ENCODE data around the gene KIF5C.

Gene KIF5C

GRCh38 chr2:148944536-148944935 is 69.5 kb downstream of the KIF5C start:
- H3K4me3 ChIP-seq (ENCODE audit: low read depth, low read length), result no peak overlapping the region
- CTCF ChIA-PET, result no interaction called here
- POLR2A ChIA-PET, result no interaction called here

DNA sequence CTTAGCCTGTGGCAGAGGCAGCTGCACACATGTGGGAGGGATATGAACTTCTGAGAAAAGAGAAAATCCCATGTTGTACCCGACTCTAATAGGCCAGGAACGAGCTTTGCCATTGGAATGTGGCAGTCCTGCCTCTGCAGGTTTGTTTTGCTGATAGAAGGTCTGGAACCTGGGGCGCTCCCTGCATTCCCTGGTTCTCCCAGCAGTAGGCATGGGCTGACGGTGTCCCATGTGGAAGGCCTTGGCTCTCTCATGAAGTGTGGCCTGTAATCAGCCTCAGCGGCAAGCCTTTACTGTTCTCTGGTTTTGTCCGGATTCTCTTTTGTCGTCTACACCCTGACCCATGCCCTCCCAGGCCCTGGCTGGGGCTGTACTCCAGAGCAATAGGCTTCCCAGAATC is 72.3 kb downstream of the KIF5C start:
- H3K27ac ChIP-seq (ENCODE audit: extremely low read depth, low read depth, low read length), result no peak overlapping the region
- ChIA-PET POLR2A (no interaction called here), CTCF (interaction anchor here (0.6 kb wide), 1 partner anchor 9 kb away, joined by 6 read pairs; no protein-coding TSS in a partner anchor)
- H3K36me3 ChIP-seq (ENCODE audit: control insufficient read depth in 2 of 2, insufficient read depth in 1 of 2, low read length in 2 of 2), result peaks cover 0 to 78% of the 10 kb centered on the region in 2 experiments; a peak in 1 of 3 replicates
- no peaks in the 10 kb centered on the region for H3K9me3 ChIP-seq (ENCODE audit: control insufficient read depth, insufficient read depth, low read depth, low read length)
- H3K4me1 ChIP-seq (ENCODE audit: control insufficient read depth, insufficient read depth, low read length), result no peaks in the 10 kb centered on the region
- H3K4me3 ChIP-seq (ENCODE audit: low read depth, low read length), result no peak overlapping the region
- TF ChIP-seq ZNF623 (tag by site-specific recombination; IDR thresholded peaks at IDR 0.05) (no peak), ZNF488 (tag by site-specific recombination; IDR thresholded peaks at IDR 0.05) (no peak), ZNF391 (tag by site-specific recombination; IDR thresholded peaks at IDR 0.05; ENCODE audit: borderline replicate concordance, low read depth) (no peak), ZNF341 (tag by site-specific recombination; IDR thresholded peaks at IDR 0.05; ENCODE audit: low read depth) (no peak), ZNF549 (tag by site-specific recombination; IDR thresholded peaks at IDR 0.05) (no peak), ZNF398 (tag by site-specific recombination; IDR thresholded peaks at IDR 0.05) (no peak), EGR2 (tag by site-specific recombination; IDR thresholded peaks at IDR 0.05; ENCODE audit: low read depth) (no peak), ZNF626 (tag by site-specific recombination; IDR thresholded peaks at IDR 0.05) (no peak), ZNF292 (tag by site-specific recombination; IDR thresholded peaks at IDR 0.05; ENCODE audit: borderline replicate concordance, low read depth) (no peak), ZNF560 (tag by site-specific recombination; IDR thresholded peaks at IDR 0.05; ENCODE audit: borderline replicate concordance) (no peak), ZBTB44 (tag by site-specific recombination; IDR thresholded peaks at IDR 0.05) (no peak)
- TF ChIP-seq, protein P1, sequence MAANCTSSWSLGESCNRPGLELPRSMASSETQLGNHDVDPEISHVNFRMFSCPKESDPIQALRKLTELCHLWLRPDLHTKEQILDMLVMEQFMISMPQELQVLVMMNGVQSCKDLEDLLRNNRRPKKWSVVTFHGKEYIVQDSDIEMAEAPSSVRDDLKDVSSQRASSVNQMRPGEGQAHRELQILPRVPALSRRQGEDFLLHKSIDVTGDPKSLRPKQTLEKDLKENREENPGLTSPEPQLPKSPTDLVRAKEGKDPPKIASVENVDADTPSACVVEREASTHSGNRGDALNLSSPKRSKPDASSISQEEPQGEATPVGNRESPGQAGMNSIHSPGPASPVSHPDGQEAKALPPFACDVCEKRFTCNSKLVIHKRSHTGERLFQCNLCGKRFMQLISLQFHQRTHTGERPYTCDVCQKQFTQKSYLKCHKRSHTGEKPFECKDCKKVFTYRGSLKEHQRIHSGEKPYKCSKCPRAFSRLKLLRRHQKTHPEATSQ (tag by site-specific recombination; IDR thresholded peaks at IDR 0.05), result no peak

More at GRCh38 chr2:148944536-148944935, 69.5 kb downstream of the KIF5C start:
- no peak overlapping the region for H3K27ac ChIP-seq (ENCODE audit: extremely low read depth, low read depth, low read length)
- peaks cover 0 to 66% of the 10 kb centered on the region in 2 experiments; a peak in 1 of 3 replicates for H3K36me3 ChIP-seq (ENCODE audit: control insufficient read depth in 2 of 2, insufficient read depth in 1 of 2, low read length in 2 of 2)
- no peaks in the 10 kb centered on the region for H3K4me1 ChIP-seq (ENCODE audit: control insufficient read depth, insufficient read depth, low read length)
- no peaks in the 10 kb centered on the region for H3K9me3 ChIP-seq (ENCODE audit: control insufficient read depth, insufficient read depth, low read depth, low read length)
- TF ChIP-seq ZNF623 (tag by site-specific recombination; IDR thresholded peaks at IDR 0.05) (no peak), BCL11B (tag by site-specific recombination; IDR thresholded peaks at IDR 0.05; ENCODE audit: low read depth) (no peak), ZNF426 (tag by site-specific recombination; IDR thresholded peaks at IDR 0.05) (no peak), TRIM28 (IDR thresholded peaks at IDR 0.05; ENCODE audit: borderline replicate concordance, low read length) (no peak), ZNF600 (tag by site-specific recombination; IDR thresholded peaks at IDR 0.05) (no peak), ZNF274 (IDR thresholded peaks at IDR 0.05; ENCODE audit: low read length) (no peak), ZNF274 (tag by site-specific recombination; IDR thresholded peaks at IDR 0.05; ENCODE audit: borderline replicate concordance) (no peak), ZNF555 (tag by site-specific recombination; conservative IDR thresholded peaks at IDR 0.05) (no peak), OVOL3 (tag by site-specific recombination; IDR thresholded peaks at IDR 0.05) (no peak), ZBTB48 (tag by site-specific recombination; IDR thresholded peaks at IDR 0.05) (no peak), ZNF843 (tag by site-specific recombination; IDR thresholded peaks at IDR 0.05) (no peak), RBAK (tag by site-specific recombination; IDR thresholded peaks at IDR 0.05) (no peak), ZNF148 (tag by site-specific recombination; IDR thresholded peaks at IDR 0.05; ENCODE audit: borderline replicate concordance) (no peak), ZNF221 (tag by site-specific recombination; IDR thresholded peaks at IDR 0.05; ENCODE audit: borderline replicate concordance) (no peak), ZNF530 (tag by site-specific recombination; IDR thresholded peaks at IDR 0.05; ENCODE audit: low read depth) (no peak)
- TF ChIP-seq, protein P2, sequence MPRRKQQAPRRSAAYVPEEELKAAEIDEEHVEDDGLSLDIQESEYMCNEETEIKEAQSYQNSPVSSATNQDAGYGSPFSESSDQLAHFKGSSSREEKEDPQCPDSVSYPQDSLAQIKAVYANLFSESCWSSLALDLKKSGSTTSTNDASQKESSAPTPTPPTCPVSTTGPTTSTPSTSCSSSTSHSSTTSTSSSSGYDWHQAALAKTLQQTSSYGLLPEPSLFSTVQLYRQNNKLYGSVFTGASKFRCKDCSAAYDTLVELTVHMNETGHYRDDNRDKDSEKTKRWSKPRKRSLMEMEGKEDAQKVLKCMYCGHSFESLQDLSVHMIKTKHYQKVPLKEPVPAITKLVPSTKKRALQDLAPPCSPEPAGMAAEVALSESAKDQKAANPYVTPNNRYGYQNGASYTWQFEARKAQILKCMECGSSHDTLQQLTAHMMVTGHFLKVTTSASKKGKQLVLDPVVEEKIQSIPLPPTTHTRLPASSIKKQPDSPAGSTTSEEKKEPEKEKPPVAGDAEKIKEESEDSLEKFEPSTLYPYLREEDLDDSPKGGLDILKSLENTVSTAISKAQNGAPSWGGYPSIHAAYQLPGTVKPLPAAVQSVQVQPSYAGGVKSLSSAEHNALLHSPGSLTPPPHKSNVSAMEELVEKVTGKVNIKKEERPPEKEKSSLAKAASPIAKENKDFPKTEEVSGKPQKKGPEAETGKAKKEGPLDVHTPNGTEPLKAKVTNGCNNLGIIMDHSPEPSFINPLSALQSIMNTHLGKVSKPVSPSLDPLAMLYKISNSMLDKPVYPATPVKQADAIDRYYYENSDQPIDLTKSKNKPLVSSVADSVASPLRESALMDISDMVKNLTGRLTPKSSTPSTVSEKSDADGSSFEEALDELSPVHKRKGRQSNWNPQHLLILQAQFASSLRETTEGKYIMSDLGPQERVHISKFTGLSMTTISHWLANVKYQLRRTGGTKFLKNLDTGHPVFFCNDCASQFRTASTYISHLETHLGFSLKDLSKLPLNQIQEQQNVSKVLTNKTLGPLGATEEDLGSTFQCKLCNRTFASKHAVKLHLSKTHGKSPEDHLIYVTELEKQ (tag by site-specific recombination; IDR thresholded peaks at IDR 0.05; ENCODE audit: borderline replicate concordance), result no peak
